Osteocyte (in vitro differentiated cells): ENCODE data around the gene WDR86. TPM values are rescaled to one million over a fixed set of nuclear protein-coding genes. Genes with fewer than 3 reads are reported as not detected.

ENCODE experiments used
- DNase-seq: peaks from one replicate; pipeline ENCODE4 v3.0.0; 2021; ENCODE audit warnings: mixed read lengths; ENCODE audit not compliant: unreplicated experiment; ENCODE audit errors: extremely low spot score
- H3K27ac Mint-ChIP-seq: one replicate; pipeline ENCODE4 v1.8.0; 2021; ENCODE audit warnings: mild to moderate bottlenecking, mixed read lengths; ENCODE audit not compliant: unreplicated experiment
- H3K27me3 Mint-ChIP-seq: one replicate; pipeline ENCODE4 v1.8.0; 2021; ENCODE audit warnings: mixed read lengths; ENCODE audit not compliant: unreplicated experiment
- H3K36me3 Mint-ChIP-seq: one replicate; pipeline ENCODE4 v1.8.0; 2021; ENCODE audit warnings: mixed read lengths; ENCODE audit not compliant: unreplicated experiment
- H3K4me1 Mint-ChIP-seq: one replicate; pipeline ENCODE4 v1.8.0; 2021; ENCODE audit warnings: mixed read lengths; ENCODE audit not compliant: unreplicated experiment
- H3K4me3 Mint-ChIP-seq: one replicate; pipeline ENCODE4 v1.8.0; 2021; ENCODE audit warnings: mild to moderate bottlenecking, moderate library complexity, mixed read lengths; ENCODE audit not compliant: unreplicated experiment
- H3K9me3 Mint-ChIP-seq: one replicate; pipeline ENCODE4 v1.8.0; 2021; ENCODE audit warnings: mixed read lengths; ENCODE audit not compliant: unreplicated experiment
- total RNA-seq: library from RNA; stranded (reverse); gene quantifications from 2 replicates; pipeline ENCODE4 v1.2.1, GENCODE V29; 2021
- TF ChIP-seq, protein P1 (sequence below): fragments of 200-600 bp; sonication (generic); IDR thresholded peaks from 2 replicates; pipeline ENCODE4 v1.5.0; 2021; ENCODE audit warnings: antibody characterized with exemption, mild to moderate bottlenecking, moderate library complexity

Gene WDR86
- total RNA-seq, 1 donor from 2014 or later = not detected

DNA sequence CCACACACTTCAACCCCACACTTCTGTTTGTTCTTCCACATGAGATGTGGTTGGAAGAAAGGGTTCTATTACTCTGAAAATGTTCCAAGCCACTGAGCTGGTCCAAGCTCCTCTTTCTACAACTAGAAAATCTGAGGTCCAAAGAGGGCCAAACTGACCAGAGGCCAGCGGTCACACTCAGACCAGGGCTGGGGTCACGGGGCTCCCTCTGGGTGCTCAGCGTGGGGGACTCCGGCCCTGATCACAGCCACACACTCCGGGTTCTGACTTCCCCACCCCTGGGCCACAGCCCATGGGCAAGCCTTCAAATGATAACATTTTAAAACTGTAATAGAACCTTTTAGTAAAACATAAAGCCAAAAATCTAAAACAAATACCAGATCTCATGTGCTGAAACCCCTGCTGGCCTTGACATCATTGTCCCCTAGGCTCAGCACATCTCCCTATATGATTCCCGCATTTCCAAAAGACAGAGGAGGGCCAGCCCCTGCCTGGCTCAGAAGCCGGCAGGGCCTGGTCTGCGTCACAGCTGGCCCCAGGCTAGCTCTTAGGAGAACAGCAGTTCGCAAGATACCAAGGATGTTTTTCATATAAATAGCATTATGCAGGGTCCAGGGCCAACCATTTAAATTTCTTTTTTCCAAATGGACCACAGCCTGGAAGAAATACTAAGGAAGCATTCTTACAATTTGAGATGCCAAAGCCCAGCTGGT lies 26.8 kb upstream of the WDR86 start:
- H3K4me3 Mint-ChIP-seq = no peak overlapping the region
- no peaks in the 10 kb centered on the region for H3K36me3 Mint-ChIP-seq
- TF ChIP-seq, protein P1, sequence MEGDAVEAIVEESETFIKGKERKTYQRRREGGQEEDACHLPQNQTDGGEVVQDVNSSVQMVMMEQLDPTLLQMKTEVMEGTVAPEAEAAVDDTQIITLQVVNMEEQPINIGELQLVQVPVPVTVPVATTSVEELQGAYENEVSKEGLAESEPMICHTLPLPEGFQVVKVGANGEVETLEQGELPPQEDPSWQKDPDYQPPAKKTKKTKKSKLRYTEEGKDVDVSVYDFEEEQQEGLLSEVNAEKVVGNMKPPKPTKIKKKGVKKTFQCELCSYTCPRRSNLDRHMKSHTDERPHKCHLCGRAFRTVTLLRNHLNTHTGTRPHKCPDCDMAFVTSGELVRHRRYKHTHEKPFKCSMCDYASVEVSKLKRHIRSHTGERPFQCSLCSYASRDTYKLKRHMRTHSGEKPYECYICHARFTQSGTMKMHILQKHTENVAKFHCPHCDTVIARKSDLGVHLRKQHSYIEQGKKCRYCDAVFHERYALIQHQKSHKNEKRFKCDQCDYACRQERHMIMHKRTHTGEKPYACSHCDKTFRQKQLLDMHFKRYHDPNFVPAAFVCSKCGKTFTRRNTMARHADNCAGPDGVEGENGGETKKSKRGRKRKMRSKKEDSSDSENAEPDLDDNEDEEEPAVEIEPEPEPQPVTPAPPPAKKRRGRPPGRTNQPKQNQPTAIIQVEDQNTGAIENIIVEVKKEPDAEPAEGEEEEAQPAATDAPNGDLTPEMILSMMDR = no peak
- H3K4me1 Mint-ChIP-seq = peaks cover 26% of the 10 kb centered on the region
- peaks cover 6% of the 10 kb centered on the region for H3K27me3 Mint-ChIP-seq
- peak overlapping the region; percentile 32 for H3K27ac Mint-ChIP-seq
- no peak for DNase-seq
- H3K9me3 Mint-ChIP-seq = no peaks in the 10 kb centered on the region

GRCh38 chr7:151435971-151436370 lies 26.1 kb upstream of the WDR86 start:
- Mint-ChIP-seq H3K4me1 (peaks cover 20% of the 10 kb centered on the region), H3K27ac (no peak overlapping the region), H3K36me3 (no peaks in the 10 kb centered on the region), H3K4me3 (no peak overlapping the region), H3K27me3 (peaks cover 6% of the 10 kb centered on the region), H3K9me3 (no peaks in the 10 kb centered on the region)
- DNase-seq = no peak
- TF ChIP-seq, protein P1 = no peak

- Mint-ChIP-seq H3K9me3 (no peaks in the 10 kb centered on the region), H3K4me3 (no peak overlapping the region), H3K36me3 (no peaks in the 10 kb centered on the region), H3K4me1 (peaks cover 13% of the 10 kb centered on the region), H3K27ac (no peak overlapping the region), H3K27me3 (peaks cover 2% of the 10 kb centered on the region)
- no peak for DNase-seq
- TF ChIP-seq, protein P1 = no peak
These were observed 25.5 kb upstream of the WDR86 start for GRCh38 chr7:151435103-151435916.

DNA sequence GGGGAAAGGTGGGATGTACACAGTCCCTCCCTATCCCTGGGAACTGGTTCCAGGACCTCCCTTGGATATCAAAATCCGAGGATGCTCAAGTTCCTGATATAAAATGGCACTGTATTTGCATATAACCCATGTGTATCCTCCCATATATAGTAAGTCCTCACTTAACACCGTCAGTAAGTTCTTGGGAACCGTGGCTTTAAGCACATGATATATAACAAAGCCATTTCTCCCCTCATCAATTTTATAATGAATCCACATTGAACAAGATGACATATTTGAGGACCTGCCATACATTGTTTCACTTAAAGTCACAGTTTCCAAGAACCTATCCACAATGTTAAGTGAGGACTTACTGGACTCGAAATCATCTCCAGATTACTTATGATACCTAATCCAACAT lies 24.7 kb upstream of the WDR86 start:
- Mint-ChIP-seq H3K27ac (no peak overlapping the region), H3K27me3 (no peaks in the 10 kb centered on the region), H3K9me3 (no peaks in the 10 kb centered on the region), H3K4me1 (peaks cover 17% of the 10 kb centered on the region), H3K4me3 (no peak overlapping the region), H3K36me3 (no peaks in the 10 kb centered on the region)
- TF ChIP-seq, protein P1 = no peak
- no peak for DNase-seq

DNA sequence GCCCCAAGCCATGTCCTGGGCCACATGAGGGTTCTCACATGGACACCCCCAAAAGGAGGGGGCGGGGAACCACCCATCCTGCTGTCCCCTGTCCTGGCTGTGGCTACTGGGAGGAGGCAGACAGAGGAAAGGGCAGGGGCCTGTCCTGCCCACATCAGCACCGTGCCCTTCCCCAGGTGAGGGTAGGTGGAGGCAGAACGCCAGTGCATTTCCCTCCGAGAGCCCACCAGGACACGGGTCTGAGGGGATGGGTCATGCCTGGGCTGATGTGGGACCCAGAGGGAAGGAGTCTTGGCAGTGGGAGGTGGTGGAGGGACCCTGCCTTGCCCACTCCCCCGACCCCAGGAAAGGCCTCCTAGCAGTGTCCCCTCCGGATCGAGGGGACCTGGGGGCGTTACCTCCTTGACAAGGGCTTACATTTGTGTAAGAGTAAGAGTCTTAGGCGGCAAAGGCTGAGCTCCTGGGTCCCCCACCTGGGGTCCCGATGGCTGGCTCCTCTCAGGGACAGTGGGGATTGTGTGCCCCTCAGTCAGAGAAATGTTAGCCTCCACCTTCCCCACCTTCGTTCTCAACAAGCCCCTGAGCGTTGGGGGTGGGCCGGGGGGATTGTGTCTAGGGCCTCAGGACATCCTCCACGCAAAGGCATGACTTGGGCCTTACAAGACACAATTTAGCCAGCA lies 24.0 kb upstream of the WDR86 start:
- TF ChIP-seq, protein P1 = no peak
- no peak overlapping the region for H3K27ac Mint-ChIP-seq
- no peak overlapping the region for H3K4me3 Mint-ChIP-seq

More for the DNA sequence above, 24.0 kb upstream of the WDR86 start:
- peaks cover 24% of the 10 kb centered on the region for H3K4me1 Mint-ChIP-seq
- H3K36me3 Mint-ChIP-seq = no peaks in the 10 kb centered on the region
- no peak for DNase-seq
- no peaks in the 10 kb centered on the region for H3K9me3 Mint-ChIP-seq
- H3K27me3 Mint-ChIP-seq = no peaks in the 10 kb centered on the region
